SIG-M5 treated with dmso at 0.1 percent for 504 hours (cell line): ENCODE measurements around the gene AFDN.

ENCODE experiments used
- DNase-seq: peaks from one replicate; lab custom pipeline; 2025; ENCODE audit not compliant: unreplicated experiment; lab: John Stamatoyannopoulos, UW

The AFDN gene

GRCh38 chr6:167918548-167919278, 92.0 kb downstream of the AFDN start:
- DNase-seq = no peak

GRCh38 chr6:167919349-167919748, 92.6 kb downstream of the AFDN start:
- DNase-seq = no peak

GRCh38 chr6:167920165-167920564, 93.5 kb downstream of the AFDN start:
- DNase-seq = no peak

GRCh38 chr6:167921831-167922230, 95.1 kb downstream of the AFDN start:
- DNase-seq = no peak

GRCh38 chr6:167925026-167925425, 98.3 kb downstream of the AFDN start:
- DNase-seq = no peak

- no peak for DNase-seq
Observed at GRCh38 chr6:167927246-167927645, 100.5 kb downstream of the AFDN start.

GRCh38 chr6:167928111-167928510, 101.4 kb downstream of the AFDN start:
- DNase-seq = no peak

- DNase-seq = no peak
Observed at GRCh38 chr6:167930295-167930694, 103.6 kb downstream of the AFDN start.

GRCh38 chr6:167932468-167933276, 106.0 kb downstream of the AFDN start:
- DNase-seq = no peak

- no peak for DNase-seq
Observed at GRCh38 chr6:167933290-167933689, 106.6 kb downstream of the AFDN start.

- no peak for DNase-seq
Observed at GRCh38 chr6:167933847-167934246, 107.1 kb downstream of the AFDN start.

- no peak for DNase-seq
Observed at GRCh38 chr6:167934426-167934864, 107.7 kb downstream of the AFDN start.

GRCh38 chr6:167936051-167936450, 109.3 kb downstream of the AFDN start:
- DNase-seq = no peak

GRCh38 chr6:167937301-167937700, 110.6 kb downstream of the AFDN start:
- no peak for DNase-seq

GRCh38 chr6:167937948-167938911, 111.5 kb downstream of the AFDN start:
- DNase-seq = no peak

- DNase-seq = no peak
Observed at GRCh38 chr6:167941822-167942221, 115.1 kb downstream of the AFDN start.

- DNase-seq = no peak
Observed at GRCh38 chr6:167944130-167944529, 117.4 kb downstream of the AFDN start.

- no peak for DNase-seq
Observed at GRCh38 chr6:167946007-167946406, 119.3 kb downstream of the AFDN start.

- DNase-seq = no peak
Observed at GRCh38 chr6:167946604-167947003, 119.9 kb downstream of the AFDN start.

- DNase-seq = no peak
Observed at GRCh38 chr6:167947716-167948115, 121.0 kb downstream of the AFDN start.

GRCh38 chr6:167948716-167949115, 122.0 kb downstream of the AFDN start:
- no peak for DNase-seq
